ENCODE data around the gene MCL1. TPM values are rescaled to one million over a fixed set of nuclear protein-coding genes. Genes with fewer than 3 reads are reported as not detected.
"Not testable (repeated sequence)": the region's sequence is repeated elsewhere in the genome, so short reads cannot be mapped to it uniquely, and the experiment has no call there.

Gene MCL1
- total RNA-seq, 1 experiment from 2014 or later: 126 TPM

DNA sequence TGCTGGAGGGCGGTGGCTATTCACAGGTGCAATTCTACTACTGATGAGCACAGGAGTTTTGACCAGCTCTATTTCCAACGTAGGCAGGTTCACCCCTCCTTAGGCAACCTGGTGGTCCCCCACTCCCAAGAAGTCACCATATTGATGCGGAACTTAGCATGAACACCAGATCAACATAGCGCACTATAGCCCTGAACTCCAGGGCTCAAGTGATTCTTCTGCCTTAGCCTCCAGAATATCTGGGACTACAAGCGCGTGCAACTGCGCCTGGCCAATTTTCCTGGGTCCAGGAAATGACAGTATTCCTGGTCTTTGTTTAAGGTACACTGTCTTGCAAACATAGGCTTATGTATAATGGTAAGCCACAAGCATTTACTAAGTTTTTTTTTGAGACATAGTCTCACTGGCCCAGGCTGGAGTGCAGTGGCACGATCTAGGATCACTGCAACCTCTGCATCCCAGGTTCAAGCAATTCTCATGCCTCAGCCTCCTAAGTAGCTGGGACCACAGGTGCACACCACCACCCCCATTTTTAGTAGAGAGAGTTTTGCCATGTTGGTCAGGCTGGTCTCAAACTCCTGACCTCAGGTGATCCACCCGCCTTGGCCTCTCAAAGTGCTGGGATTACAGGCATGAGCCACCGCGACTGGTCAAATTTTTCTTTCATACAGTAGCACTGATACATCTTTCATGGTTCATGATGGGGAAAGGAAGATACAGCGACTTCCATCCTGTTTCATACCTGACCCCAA lies 12.6 kb downstream of the MCL1 start:
- intact Hi-C loops (cut with micrococcal nuclease; ENCODE audit: unreplicated experiment) (no loop called here), in situ Hi-C loops (cut with HindIII; ENCODE audit: low pct_unique_long_range_greater_than_20kb, low sequenced_read_pairs) (no loop called here)
- no peaks in the 10 kb centered on the region for H3K27me3 ChIP-seq (ENCODE audit: control insufficient read depth, insufficient read depth, low read length)
- no peaks in the 10 kb centered on the region for H3K36me3 ChIP-seq (ENCODE audit: control insufficient read depth, insufficient read depth, low read length)
- ChIA-PET POLR2A (interaction anchor here (0.5 to 1.2 kb wide), 2 partner anchors 12 to 412 kb away, joined by 3 read pairs; partner anchors contain the start of gene MCL1), CTCF (no interaction called here)
- no peaks in the 10 kb centered on the region for H3K9me3 ChIP-seq (ENCODE audit: control insufficient read depth, insufficient read depth, low read depth, low read length)
- DNase-seq (ENCODE audit: low read depth, low spot score) (no peak), ATAC-seq (no peak)
- TF ChIP-seq SIN3A (IDR thresholded peaks at IDR 0.05; ENCODE audit: borderline replicate concordance, insufficient read depth, low read depth, low read length) (no peak), TCF7L2 (IDR thresholded peaks at IDR 0.05; ENCODE audit: low read depth, low read length) (no peak), POLR2AphosphoS5 (IDR thresholded peaks at IDR 0.05; ENCODE audit: low read depth, low read length) (no peak)
- TF ChIP-seq, protein P1, sequence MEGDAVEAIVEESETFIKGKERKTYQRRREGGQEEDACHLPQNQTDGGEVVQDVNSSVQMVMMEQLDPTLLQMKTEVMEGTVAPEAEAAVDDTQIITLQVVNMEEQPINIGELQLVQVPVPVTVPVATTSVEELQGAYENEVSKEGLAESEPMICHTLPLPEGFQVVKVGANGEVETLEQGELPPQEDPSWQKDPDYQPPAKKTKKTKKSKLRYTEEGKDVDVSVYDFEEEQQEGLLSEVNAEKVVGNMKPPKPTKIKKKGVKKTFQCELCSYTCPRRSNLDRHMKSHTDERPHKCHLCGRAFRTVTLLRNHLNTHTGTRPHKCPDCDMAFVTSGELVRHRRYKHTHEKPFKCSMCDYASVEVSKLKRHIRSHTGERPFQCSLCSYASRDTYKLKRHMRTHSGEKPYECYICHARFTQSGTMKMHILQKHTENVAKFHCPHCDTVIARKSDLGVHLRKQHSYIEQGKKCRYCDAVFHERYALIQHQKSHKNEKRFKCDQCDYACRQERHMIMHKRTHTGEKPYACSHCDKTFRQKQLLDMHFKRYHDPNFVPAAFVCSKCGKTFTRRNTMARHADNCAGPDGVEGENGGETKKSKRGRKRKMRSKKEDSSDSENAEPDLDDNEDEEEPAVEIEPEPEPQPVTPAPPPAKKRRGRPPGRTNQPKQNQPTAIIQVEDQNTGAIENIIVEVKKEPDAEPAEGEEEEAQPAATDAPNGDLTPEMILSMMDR (IDR thresholded peaks at IDR 0.05): no peak
- TF ChIP-seq, protein P2, sequence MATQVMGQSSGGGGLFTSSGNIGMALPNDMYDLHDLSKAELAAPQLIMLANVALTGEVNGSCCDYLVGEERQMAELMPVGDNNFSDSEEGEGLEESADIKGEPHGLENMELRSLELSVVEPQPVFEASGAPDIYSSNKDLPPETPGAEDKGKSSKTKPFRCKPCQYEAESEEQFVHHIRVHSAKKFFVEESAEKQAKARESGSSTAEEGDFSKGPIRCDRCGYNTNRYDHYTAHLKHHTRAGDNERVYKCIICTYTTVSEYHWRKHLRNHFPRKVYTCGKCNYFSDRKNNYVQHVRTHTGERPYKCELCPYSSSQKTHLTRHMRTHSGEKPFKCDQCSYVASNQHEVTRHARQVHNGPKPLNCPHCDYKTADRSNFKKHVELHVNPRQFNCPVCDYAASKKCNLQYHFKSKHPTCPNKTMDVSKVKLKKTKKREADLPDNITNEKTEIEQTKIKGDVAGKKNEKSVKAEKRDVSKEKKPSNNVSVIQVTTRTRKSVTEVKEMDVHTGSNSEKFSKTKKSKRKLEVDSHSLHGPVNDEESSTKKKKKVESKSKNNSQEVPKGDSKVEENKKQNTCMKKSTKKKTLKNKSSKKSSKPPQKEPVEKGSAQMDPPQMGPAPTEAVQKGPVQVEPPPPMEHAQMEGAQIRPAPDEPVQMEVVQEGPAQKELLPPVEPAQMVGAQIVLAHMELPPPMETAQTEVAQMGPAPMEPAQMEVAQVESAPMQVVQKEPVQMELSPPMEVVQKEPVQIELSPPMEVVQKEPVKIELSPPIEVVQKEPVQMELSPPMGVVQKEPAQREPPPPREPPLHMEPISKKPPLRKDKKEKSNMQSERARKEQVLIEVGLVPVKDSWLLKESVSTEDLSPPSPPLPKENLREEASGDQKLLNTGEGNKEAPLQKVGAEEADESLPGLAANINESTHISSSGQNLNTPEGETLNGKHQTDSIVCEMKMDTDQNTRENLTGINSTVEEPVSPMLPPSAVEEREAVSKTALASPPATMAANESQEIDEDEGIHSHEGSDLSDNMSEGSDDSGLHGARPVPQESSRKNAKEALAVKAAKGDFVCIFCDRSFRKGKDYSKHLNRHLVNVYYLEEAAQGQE (IDR thresholded peaks at IDR 0.05; ENCODE audit: insufficient read depth in 1 of 2, low read depth in 2 of 2, low read length in 1 of 2): no peak
- no TSS peak for BruUV-seq (replicated peaks)
- no peak overlapping the region for H3K4me3 ChIP-seq (ENCODE audit: low read depth in 2 of 2, low read length in 2 of 2)
- H3K27ac ChIP-seq (ENCODE audit: low read length): peak overlapping the region; percentile 82
- H3K4me1 ChIP-seq (ENCODE audit: control insufficient read depth, insufficient read depth, low read length): peaks cover 76% of the 10 kb centered on the region

DNA sequence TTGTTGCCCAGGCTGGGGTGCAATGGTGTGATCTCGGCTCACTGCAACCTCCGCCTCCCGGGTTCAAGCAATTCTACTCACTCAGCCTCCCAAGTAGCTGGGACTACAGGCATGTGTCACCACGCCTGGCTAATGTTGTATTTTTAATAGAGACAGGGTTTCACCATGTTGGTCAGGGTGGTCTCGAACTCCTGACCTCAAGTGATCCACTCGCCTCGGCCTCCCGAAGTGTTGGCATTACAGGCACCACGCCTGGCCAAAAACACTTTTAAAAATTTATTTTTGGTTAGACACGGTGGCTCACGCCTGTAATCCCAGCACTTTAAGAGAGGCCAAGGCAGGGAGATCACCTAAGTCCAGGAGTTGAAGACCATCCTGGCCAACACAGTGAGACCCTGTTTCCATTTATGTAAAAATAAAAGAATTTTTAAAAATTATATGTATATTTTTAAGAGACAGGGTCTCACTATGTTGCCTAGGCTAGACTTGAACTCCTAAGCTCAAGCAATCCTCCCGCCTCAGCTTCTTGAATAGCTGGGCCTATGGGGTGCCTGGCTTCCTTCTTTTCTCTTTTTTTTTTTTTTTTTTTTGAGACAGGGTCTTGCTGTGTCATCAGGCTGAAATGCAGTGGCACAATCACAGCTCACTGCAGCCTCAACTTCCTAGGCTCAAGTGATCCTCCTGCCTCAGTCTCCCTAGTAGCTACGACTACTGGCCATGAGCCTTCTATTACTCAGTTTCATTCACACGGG lies 14.0 kb downstream of the MCL1 start:
- intact Hi-C loops (cut with micrococcal nuclease; ENCODE audit: unreplicated experiment); CTCF ChIA-PET; H3K9me3 ChIP-seq (ENCODE audit: control insufficient read depth, insufficient read depth, low read depth, low read length); H3K4me3 ChIP-seq (ENCODE audit: low read depth in 2 of 2, low read length in 2 of 2); in situ Hi-C loops (cut with HindIII; ENCODE audit: low pct_unique_long_range_greater_than_20kb, low sequenced_read_pairs); DNase-seq (ENCODE audit: low read depth, low spot score); H3K36me3 ChIP-seq (ENCODE audit: control insufficient read depth, insufficient read depth, low read length); BruUV-seq (replicated peaks); ATAC-seq; H3K27me3 ChIP-seq (ENCODE audit: control insufficient read depth, insufficient read depth, low read length): not testable (repeated sequence)
- Histone ChIP-seq H3K27ac (ENCODE audit: low read length) (peak overlapping the region; percentile 98), H3K4me1 (ENCODE audit: control insufficient read depth, insufficient read depth, low read length) (peaks cover 78% of the 10 kb centered on the region)
- POLR2A ChIA-PET: interaction anchor here (0.6 to 1.4 kb wide), 3 partner anchors 24 to 63 kb away, joined by 3 to 16 read pairs (median 6); partner anchors contain the start of gene ENSA

Data from Panc1 (cell line).